ENCODE data around the gene NDUFS8. TPM values are rescaled to one million over a fixed set of nuclear protein-coding genes. Genes with fewer than 3 reads are reported as not detected.

The NDUFS8 gene
- total and polyA plus RNA-seq, 12 donors: 330 to 774 (median 430) TPM

- ATAC-seq: peak in 1 of 8 donors; percentile 1
- H3K36me3 ChIP-seq: no peaks in the 10 kb centered on the region
- H3K27me3 ChIP-seq: no peaks in the 10 kb centered on the region
These were observed 25.7 kb upstream of the NDUFS8 start for GRCh38 chr11:68004551-68005335.

GRCh38 chr11:68006606-68007166 is 23.8 kb upstream of the NDUFS8 start:
- intact Hi-C loops (cut with DNase I): loop anchor here in 2 of 10 donors (10.0 kb wide), 1 partner anchor 198 kb away; no protein-coding TSS in a partner anchor
- ATAC-seq: no peak
- no peak overlapping the region for H3K4me3 ChIP-seq
- no peaks in the 10 kb centered on the region for H3K36me3 ChIP-seq
- peaks cover 10 to 56% (median 34%) of the 10 kb centered on the region in 9 donors for H3K4me1 ChIP-seq
- no peak overlapping the region for H3K27ac ChIP-seq
- DNase-seq: peak in 1 of 2 donors; percentile 4
- no peaks in the 10 kb centered on the region for H3K27me3 ChIP-seq
- TF ChIP-seq CTCF (IDR thresholded peaks at IDR 0.05): no peak
- 98% methylated on average over 7 of the region's 7 CpGs for WGBS, 2 donors
- H3K9me3 ChIP-seq: no peaks in the 10 kb centered on the region

More at GRCh38 chr11:68004551-68005335, 25.7 kb upstream of the NDUFS8 start:
- Histone ChIP-seq H3K9me3 (no peaks in the 10 kb centered on the region), H3K4me1 (peaks cover under 1 to 36% (median 21%) of the 10 kb centered on the region in 9 donors), H3K4me3 (peak overlapping the region in 8 of 10 donors; percentile 56 to 82 (median 70)), H3K27ac (no peak overlapping the region)
- no peak for TF ChIP-seq CTCF (IDR thresholded peaks at IDR 0.05)
- WGBS, 2 donors: 66 to 69% methylated on average over 14 of the region's 14 CpGs
- intact Hi-C loops (cut with DNase I): loop anchor here in 3 of 10 donors (5.0 to 10.0 kb wide), 2 partner anchors 33 to 200 kb away; partner anchors contain the start of gene TCIRG1 (in 1 of the 3)
- no peak for DNase-seq

GRCh38 chr11:68007498-68008380 is 22.7 kb upstream of the NDUFS8 start:
- H3K4me1 ChIP-seq: peaks cover 10 to 60% (median 34%) of the 10 kb centered on the region in 9 donors
- no peaks in the 10 kb centered on the region for H3K36me3 ChIP-seq
- 92 to 93% methylated on average over 16 of the region's 16 CpGs for WGBS, 2 donors
- ATAC-seq (no peak), DNase-seq (no peak)
- no peaks in the 10 kb centered on the region for H3K9me3 ChIP-seq
- no peak overlapping the region for H3K27ac ChIP-seq
- no peak overlapping the region for H3K4me3 ChIP-seq
- H3K27me3 ChIP-seq: no peaks in the 10 kb centered on the region
- TF ChIP-seq CTCF (IDR thresholded peaks at IDR 0.05): no peak
- intact Hi-C loops (cut with DNase I): loop anchor here in 2 of 10 donors (10.0 kb wide), 1 partner anchor 197 kb away; no protein-coding TSS in a partner anchor

All from heart right ventricle (tissue), 16 donors.